ENCODE data around the gene MSH5. TPM values are rescaled to one million over a fixed set of nuclear protein-coding genes. Genes with fewer than 3 reads are reported as not detected.

The MSH5 gene
- total and polyA plus RNA-seq, 2 of the 13 experiments (the other 11 are each of a cell fraction or from before 2014, with no cell fraction given), result 10.2 to 38.7 TPM

GRCh38 chr6:31762878-31763618 lies 23.2 kb downstream of the MSH5 start (continued):
- TF ChIP-seq THAP9 (CRISPR knock-in tag; IDR thresholded peaks at IDR 0.05; ENCODE audit: borderline replicate concordance) (peak; percentile 27; the same call in 1 of the 2 replicates), ZNF558 (CRISPR knock-in tag; IDR thresholded peaks at IDR 0.05; ENCODE audit: borderline replicate concordance) (no peak), MLXIP (CRISPR knock-in tag; IDR thresholded peaks at IDR 0.05; ENCODE audit: borderline replicate concordance) (no peak), SNAPC5 (CRISPR knock-in tag; IDR thresholded peaks at IDR 0.05; ENCODE audit: borderline replicate concordance) (no peak), NFYC (CRISPR knock-in tag; IDR thresholded peaks at IDR 0.05) (no peak), ZNF275 (CRISPR knock-in tag; IDR thresholded peaks at IDR 0.05; ENCODE audit: borderline replicate concordance) (no peak), ZBTB25 (CRISPR knock-in tag; IDR thresholded peaks at IDR 0.05) (no peak), FOXM1 (CRISPR knock-in tag; IDR thresholded peaks at IDR 0.05) (no peak), ZNF572 (CRISPR knock-in tag; IDR thresholded peaks at IDR 0.05) (0 out of 2 replicates have a peak, but pooled peaks have one; percentile 61), ZBTB33 (CRISPR knock-in tag; IDR thresholded peaks at IDR 0.05) (peak; percentile 96), ZSCAN25 (CRISPR knock-in tag; IDR thresholded peaks at IDR 0.05) (peak; percentile 16; the same call in 1 of the 2 replicates), MTA3 (CRISPR knock-in tag; IDR thresholded peaks at IDR 0.05) (no peak)

All from HepG2 (cell line).